CD4-positive, alpha-beta T cell treated with Interleukin-17A for 4 hours (primary cell): ENCODE data around the gene PTPRCAP.
"Not testable (repeated sequence)": the region's sequence is repeated elsewhere in the genome, so short reads cannot be mapped to it uniquely, and the experiment has no call there.

Experiments used
- DNase-seq: peaks from one replicate; pipeline ENCODE4 v3.0.0-alpha.2; 2020; ENCODE audit warnings: mixed read lengths

The PTPRCAP gene

DNA sequence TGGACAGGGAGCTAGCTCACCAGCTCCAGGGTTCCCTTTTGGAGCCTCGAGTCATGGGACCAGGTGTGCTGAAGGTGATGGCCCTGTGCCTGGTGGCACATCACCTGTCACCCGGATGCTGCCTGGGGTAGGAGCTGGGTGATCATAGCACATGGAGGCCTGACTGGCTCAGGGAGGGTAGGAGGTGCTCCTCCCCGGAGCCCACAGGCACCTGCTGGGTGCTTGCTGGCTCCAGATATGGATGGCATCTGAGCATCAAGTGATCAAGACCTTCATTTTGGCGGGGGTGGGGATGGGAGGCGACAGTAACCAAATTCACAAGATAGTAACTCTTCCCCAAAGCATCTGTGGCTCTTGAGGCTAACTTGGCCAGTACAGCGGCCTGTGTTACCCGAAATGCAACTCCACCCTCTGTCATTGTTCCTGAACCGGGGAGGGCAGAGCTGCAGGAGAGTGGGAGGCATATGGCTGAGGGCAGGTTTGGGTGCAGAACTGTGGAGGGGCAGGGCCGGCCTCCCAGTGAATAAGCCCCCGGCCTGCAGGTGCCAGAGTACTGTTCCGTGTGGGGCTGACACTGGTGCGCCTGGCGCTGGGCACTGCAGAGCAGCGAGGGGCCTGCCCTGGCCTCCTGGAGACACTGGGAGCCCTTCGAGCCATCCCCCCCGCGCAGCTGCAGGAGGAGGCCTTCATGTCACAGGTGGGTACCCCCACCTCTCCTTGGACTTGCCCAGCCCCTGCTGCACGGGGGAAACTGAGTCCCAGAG lies 28.9 kb downstream of the PTPRCAP start:
- peak; percentile 58 for DNase-seq

DNA sequence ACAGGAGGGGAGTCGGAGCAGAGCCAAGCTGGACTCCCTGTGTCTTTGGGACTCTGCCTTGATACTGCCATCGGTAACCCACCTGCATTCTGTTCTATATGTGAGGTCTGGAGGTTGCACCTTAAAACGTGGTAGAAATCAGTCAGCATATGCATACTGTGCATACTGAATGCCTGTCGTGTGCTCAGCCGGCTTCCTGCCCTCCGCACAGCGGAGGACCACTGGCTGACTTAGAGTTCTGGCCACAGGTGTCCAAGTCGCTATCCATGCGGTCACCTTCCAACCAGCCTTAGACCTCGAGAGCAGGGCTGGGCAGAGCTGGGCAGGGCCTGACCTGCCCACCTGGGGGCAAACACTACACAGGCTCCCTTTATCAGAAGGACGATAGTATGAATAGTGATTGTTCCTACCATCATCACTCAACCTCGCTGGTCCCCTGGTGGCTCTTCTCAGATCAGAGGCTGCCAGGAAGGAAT lies 29.8 kb downstream of the PTPRCAP start:
- DNase-seq = no peak

DNA sequence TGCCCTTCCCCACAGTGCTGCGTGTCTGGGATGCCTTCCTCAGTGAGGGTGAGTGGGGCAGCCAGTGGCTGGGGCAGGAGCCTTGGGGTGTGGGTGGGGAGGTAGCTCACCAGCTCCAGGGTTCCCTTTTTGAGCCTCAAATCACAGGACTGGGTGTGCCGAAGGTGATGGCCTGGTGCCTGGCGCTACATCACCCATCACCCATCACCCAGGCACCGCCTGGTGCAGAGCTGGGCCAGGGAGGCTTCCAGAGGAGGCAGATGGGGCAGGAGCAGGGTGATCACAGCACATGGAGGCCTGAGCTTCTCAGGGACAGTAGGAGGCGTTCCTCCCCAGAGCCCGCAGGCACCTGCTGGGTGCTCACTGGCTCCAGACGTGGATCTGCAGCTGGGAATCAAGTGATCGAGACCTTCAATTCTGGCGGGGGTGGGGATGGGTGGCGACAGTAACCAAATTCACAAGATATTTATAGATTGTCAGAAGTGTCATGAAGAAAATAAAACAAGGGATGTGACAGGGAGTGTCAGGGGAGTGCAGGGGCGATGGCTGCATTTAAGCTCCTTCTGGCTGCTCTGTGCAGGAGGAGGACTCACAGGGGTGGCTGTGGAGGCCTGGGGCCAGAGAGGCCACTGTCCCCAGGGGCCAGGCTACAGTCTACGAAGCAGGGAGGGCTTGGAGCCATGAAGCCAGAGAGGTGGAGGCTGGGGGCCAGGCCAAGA lies 30.4 kb downstream of the PTPRCAP start:
- DNase-seq = peak; percentile 58

DNA sequence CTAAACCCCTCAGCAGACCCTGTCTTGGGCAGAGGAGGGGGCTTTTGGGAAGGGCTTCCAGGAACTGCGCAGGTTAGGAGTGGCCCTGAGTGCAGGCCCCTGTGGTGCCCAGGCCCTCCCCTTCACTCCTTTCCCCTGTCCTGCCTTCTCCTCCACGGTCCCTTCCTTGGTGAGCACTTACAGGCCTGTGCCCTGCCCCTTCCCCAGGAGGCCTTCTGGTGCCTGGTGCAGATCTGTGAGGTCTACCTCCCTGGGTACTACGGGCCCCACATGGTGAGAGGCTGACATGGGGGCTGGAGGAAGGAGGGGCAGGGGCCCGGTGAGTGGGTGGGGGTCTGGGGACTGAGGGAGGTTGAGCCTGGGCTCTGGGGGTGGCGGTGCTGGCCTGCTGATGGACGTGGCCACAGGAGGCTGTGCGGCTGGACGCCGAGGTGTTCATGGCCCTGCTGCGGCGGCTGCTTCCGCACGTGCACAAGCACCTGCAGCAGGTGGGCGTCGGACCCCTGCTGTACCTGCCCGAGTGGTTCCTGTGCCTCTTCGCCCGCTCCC lies 31.0 kb downstream of the PTPRCAP start:
- no peak for DNase-seq

DNA sequence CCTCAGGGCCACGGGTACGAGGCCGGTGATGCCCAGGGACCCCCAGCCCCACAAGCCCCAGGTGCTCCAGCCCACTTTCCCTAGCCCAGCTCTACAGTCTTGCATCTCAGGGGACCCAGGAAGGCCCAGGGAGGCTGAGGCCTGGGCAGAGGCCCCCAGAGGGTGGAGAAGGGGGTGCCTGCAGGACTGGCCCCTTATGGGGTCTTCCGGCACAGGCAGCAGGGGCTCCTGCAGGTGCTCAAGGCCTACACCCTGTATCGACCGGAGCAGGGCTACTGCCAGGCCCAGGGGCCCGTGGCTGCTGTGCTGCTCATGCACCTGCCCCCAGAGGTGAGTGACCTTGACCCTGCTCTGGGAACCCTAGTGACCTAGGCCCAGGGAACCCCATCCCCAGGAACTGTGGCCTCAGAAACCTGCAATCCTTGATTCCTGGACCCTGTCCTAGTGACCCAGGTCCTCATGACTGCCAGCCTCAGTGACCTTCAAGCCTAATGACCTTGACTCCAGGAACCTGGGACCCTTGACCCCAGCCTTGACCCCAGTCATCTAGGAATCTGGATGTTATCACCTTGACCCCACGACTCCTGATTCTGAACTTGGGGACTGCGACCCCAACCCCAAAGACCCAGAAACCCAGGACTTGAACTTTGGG lies 31.7 kb downstream of the PTPRCAP start:
- no peak for DNase-seq

DNA sequence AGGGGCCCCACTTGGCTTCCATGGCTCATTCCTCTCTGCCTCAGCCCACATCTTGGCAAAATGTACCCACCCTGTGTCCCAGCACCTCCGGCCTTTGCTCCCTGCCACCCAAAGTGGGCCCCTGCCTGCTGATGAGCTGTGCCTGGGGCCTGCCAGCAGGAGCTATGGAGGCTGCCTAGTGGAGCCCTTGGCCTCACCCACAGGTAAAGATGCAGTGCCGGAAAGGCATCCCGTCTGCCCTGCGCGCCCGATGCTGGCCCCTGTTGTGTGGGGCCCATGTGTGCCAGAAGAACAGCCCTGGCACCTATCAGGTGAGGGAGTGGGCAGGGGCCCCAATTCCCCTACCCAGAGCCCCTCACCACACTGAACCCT lies 32.3 kb downstream of the PTPRCAP start:
- DNase-seq = peak; percentile 50

DNA sequence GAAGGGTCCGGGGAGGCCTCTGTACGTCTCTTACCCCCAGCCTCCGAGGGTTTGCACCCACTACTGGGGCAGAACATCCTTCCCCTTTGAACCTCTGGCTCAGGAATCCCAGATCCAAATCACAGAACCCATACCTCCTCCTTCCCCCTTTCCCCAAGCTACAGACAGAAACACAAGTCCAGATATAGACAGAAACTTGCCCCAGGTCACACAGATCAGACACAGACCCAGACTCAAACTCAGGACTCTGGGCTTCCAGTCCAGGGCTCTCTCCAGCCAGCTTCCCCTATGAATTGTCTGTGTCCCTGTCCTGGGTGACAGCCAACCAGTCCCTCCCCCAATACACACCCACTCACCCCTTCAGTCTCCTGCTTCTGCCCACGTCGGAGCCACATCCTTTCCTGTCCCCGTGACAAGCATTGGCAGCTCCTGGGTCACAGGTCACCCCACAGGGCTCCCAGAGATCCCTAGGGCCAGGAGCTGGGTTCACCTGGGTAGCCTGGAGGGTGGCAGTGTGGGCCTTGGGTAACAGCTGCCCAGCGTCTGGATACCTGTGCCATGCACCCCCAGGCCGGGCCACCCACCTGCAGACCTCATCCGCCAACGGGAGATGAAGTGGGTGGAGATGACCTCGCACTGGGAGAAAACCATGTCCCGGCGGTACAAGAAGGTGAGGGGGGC lies 32.8 kb downstream of the PTPRCAP start:
- DNase-seq = peak; percentile 77

DNA sequence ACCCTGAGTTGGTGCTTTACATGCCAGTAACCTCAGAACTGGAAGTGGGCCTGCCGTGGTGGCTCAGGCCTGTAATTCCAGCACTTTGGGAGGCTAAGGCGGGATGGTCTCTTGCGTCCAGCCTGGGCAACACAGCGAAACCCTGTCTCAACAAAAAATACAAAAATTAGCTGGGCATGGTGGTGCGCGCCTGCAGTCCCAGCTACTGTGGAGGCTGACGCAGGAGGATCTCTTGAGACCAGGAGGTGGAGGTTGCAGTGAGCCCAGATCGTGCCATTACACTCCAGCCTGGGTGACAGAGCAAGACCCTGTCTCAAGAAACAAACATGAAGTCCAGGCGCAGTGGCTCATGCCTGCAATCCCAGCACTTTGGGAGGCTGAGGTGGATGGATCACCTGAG lies 34.4 kb downstream of the PTPRCAP start:
- DNase-seq = not testable (repeated sequence)

DNA sequence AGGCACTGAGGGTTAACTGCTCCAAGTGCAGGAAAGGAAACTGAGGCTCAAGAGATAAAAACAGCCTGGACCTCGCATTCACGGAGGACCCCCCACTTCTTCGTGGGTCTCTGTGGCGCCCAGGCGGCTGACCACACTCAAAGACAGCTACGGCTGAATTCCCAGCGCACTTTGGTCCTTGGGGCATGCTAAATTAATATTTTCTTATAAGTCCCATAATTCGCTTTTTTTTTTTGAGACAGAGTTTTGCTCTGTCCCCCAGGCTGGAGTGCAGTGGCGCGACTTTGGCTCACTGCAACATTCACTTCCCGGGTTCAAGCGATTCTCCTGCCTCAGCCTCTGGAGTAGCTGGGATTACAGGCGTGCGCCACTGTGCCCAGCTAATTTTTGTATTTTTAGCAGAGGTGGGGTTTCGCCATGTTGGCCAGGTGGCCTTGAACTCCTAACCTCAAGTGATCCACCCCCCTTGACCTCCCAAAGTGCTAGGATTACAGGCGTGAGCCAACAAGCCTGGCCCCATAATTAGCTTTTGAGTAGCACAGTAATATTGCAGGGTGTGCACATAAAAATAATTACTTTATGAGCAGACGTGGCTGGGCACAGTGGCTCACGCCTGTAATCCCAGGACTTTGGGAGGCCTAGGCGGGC lies 35.2 kb downstream of the PTPRCAP start:
- not testable (repeated sequence) for DNase-seq

DNA sequence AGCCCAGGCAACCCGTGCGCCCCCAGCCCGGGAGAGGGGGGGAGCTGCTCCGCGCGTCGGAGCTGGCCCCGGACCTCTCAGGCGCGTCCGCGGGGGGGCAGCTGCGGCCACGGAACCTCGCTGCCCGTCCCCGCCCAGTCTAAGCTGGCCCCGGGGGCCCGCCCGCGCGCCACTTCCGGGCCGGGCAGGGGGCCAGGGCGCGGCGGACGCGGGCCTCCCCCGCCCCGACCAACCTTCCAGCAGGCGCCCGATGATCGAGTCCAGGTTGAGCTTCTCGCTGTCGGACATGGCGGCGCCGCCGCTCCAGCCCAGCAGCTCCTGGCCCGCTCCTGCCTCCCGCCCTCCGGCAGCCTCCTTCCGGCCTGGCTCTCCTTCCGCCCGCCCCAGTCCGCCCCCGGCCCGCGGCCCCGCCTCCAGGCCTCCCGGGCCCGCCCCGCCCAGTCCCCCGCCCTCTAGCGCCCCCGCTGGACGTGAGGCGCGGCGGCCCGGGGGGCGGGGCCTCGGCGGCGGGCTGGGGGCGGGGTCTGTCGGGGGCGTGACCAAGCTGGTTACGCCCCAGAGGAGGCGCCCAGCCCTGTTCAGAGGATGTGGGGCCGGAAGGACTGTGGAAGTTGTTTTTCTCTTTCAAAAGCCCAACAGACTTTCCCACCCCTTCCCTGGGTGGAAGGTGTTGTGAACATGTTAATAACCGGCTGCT lies 35.8 kb downstream of the PTPRCAP start, which contains the start of gene PPP1CA:
TSS of gene PPP1CA (minus strand) at position 364 of the 697 bp plus-strand sequence. CDS start at position 288, 76 bp downstream.
- peak; percentile 94 for DNase-seq

DNA sequence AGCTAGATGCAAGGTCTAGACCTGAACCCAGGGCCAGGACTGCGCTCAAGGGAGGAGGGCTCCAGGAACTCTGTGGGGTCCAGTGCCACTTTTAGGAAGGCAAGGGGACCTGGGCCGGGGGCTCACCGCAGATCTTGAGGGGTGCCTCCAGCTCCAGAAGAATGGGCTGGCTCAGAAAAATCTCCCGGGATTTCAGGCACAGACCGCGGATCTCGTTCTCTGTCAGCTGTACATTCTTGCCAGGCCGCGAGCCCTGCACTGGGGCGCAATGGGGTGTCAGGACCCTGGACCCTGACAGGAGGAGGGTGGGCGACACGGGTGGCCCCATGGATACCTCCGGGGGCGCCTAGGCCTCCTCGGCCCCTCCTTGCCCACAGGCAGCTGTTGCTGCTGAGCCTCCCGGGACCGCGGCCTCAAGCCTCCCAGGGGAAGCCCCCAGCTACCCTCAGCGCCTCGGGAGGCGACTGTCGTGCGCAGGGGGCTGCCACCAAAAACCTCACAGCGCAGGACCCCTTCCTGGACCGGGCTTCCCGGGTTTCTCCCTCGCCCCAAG lies 36.5 kb downstream of the PTPRCAP start:
- no peak for DNase-seq

DNA sequence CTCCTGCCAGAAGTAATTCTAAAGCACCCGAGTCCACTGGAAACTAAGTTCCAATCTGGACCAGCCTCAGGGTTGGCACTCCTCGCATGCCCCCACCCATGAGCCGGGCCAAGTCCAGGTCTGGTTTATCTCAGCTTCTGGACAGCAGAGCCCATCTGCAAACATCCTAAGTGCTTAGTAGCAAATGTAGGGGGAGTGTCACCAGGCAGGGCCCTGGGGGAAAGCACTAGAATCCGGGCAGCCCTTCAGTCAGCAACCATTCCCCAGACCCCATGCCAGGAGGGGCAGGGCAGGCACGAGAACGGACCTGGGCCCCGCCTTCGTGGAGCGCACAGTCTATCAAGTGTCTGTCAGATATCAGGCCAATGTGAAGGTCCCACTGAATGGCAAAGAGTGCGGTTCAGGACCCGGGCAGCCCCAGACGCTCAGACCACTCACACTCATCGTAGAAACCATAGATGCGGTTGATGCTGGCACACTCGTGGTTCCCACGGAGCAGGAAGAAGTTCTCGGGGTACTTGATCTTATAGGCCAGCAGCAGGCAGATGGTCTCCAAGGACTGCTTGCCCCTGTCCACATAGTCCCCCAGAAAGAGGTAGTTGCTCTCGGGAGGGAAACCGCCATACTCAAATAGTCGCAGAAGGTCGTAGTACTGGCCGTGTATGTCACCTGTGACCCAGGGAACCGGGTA lies 37.1 kb downstream of the PTPRCAP start:
- no peak for DNase-seq

DNA sequence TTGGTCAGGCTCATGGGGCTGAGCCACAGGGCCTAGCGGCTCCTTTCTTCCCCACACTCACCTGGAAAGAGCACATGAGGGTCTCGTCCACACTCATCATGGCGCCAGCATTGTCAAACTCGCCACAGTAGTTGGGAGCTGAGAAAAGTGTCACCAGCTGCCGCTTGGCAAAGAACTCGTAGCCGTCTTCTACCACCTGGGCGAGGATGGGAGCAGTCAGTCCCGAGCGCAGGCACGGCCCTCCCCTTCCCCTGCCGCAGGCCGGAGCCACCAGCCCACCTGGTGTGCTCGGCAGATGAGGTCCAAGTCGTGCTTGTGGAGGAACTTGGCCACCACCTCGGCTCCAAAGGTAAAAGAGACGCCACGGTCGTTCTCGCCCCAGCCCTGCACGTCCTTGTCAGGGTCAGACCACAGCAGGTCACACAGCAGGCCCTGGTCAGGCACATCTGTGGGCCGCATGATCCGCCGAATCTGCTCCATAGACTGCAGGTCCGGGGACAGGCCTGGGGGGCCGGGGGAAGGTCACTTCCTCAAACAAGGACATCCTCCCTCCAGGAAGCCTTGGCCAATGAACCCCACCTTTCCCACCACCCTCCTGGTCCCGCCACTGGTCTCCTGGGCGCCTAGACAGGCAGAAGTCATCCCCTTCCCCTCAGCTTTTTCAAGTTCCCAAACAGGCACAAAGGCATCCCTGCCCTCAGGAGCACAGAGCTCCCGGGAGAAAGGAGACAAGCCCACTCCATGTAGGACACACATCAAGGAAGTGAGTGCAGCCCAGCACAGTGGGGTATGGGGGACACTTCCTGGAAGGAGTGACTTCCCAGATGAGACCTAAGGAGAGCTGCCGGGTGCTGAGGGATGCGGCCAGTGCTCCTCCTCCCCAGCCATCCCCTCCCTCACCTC lies 38.6 kb downstream of the PTPRCAP start:
- DNase-seq = no peak

DNA sequence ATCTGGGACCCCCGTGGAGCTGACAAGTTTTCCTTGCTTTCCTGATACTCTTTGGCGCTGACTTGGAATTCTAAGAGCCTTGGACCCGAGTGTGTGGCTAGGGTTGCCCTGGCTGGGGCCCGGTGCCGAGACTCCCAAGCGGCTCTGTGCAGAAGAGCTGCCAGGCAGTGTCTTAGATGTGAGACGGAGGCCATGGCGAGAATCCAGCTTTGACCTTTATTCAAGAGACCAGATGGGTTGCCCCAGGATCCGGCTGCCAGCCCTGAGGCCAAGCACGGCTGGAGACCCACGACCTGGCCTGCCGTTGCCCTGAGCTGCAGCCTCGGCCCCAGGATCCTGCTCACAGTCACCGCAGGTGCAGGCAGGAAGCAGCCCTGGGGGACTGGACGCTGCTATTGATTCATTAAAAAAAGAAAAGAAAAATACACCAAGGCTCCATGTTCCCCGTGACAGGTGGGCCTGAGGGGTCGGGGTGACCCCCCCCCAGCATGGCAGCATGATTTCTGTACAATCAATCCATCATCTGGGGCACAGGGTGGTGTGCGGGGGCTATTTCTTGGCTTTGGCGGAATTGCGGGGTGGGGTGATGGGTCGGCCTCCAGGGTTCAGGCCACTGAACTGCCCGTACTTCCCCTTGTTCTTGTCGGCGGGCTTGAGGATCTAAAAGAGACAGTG lies 39.4 kb downstream of the PTPRCAP start:
- no peak for DNase-seq

DNA sequence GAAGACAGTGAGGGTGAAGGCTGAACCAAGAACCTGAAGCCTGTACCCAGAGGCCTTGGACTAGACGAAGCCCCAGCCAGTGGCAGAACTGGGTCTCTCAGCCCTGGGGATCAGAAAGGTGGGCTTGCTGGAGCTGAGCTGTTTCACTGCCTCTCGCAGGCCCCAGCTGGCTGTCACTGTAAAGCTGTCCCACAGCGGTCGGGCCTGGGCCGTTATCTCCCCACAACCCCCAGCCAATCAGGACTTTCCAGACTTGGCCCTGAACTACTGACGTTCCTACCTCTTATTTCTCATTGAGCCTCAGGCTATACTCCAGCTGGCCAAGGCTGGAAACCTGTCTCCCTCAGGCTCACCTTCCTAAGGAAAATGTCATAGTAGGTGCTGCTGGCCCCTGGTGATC lies 39.9 kb downstream of the PTPRCAP start:
- no peak for DNase-seq

DNA sequence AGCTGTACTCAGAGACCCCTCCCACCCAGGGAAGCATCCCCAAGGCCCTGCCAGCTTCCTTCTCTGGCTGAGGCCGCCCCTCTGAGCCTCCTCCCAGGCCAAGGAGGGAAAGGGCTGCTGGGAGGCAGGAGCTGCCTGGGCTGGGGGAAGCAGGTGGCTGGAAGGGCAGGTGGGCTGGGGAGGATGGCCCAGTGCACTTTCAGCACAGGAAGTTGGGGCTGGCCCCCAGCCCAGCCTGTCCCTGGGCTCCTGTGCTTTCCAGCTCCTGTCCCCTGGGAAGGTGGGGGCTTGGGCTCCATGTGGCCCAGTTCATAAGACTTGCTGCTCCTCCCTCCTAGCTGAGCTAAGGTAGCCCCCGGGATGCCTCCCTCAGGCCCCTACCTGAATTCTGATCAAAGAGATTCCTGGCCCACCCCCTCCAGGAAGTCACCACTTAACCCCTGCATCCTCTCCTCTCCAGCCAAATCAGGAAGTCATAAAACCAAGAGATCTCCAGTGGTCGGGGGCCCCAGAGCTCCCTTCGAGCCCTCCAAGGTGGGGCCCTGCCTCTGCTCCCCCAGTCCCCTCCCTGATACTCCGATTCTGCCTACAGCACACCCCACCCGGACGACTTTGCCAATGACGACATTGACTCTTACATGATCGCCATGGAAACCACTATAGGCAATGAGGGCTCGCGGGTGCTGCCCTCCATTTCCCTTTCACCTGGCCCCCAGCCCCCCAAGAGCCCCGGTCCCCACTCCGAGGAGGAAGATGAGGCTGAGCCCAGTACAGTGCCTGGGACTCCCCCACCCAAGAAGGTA lies 40.7 kb downstream of the PTPRCAP start:
- DNase-seq = no peak

DNA sequence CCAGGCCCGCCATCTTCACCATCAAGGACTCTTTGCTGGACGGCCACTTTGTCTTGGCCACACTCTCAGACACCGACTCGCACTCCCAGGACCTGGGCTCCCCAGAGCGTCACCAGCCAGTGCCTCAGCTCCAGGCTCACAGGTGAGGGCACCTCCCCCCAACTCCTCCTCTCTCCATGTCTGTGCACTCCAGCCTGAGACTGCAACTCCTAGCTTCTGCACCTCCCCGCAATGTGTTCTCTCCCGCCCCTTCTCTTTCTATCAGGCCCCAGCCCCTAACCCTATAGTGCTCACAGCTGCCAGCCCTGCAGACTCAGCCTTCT lies 41.3 kb downstream of the PTPRCAP start:
- DNase-seq = no peak
